HEK293T (cell line): ENCODE results near the gene MYL12B.
A peak's percentile ranks its signal among the peaks of the same experiment; 100 is the strongest.

Experiments used
- CTCF ChIA-PET: fragments of 350-600 bp; formaldehyde crosslinking; extraction: SDS; loops from one replicate; lab custom pipeline; 2021; ENCODE audit warnings: antibody characterized with exemption, inconsistent platforms; lab: Yijun Ruan, JAX
- POLR2A ChIA-PET: fragments of 350-600 bp; formaldehyde crosslinking; extraction: SDS; loops from one replicate; lab custom pipeline; 2020; ENCODE audit warnings: antibody characterized with exemption, inconsistent platforms; lab: Yijun Ruan, JAX
- DNase-seq: peaks from one replicate; pipeline ENCODE4 v3.0.0; 2012; ENCODE audit warnings: mixed read lengths; ENCODE audit errors: extremely low spot score
- ARNT ChIP-seq: fragments of 450-650 bp; IDR thresholded peaks from 2 replicates; pipeline ENCODE4 v1.6.1; 2017; ENCODE audit warnings: mild to moderate bottlenecking
- BHLHE40 ChIP-seq: fragments of 450-650 bp; IDR thresholded peaks from 2 replicates; pipeline ENCODE4 v1.6.1; 2016; ENCODE audit warnings: mild to moderate bottlenecking, moderate library complexity, borderline replicate concordance
- CTBP1 ChIP-seq: fragments of 450-650 bp; IDR thresholded peaks from 2 replicates; pipeline ENCODE4 v1.6.1; 2016; ENCODE audit warnings: borderline replicate concordance
- ELF4 ChIP-seq: fragments of 450-650 bp; IDR thresholded peaks from 2 replicates; pipeline ENCODE4 v1.6.1; 2017; ENCODE audit warnings: antibody characterized with exemption
- FOXA1 ChIP-seq: fragments of 450-650 bp; IDR thresholded peaks from 2 replicates; pipeline ENCODE4 v1.6.1; 2016; ENCODE audit warnings: mild to moderate bottlenecking
- FOXK2 ChIP-seq: fragments of 450-650 bp; IDR thresholded peaks from 2 replicates; pipeline ENCODE4 v1.6.1; 2016; ENCODE audit warnings: mild to moderate bottlenecking
- FOXM1 ChIP-seq: fragments of 450-650 bp; IDR thresholded peaks from 2 replicates; pipeline ENCODE4 v1.6.1; 2017; ENCODE audit warnings: mild to moderate bottlenecking, borderline replicate concordance
- HDGF ChIP-seq: fragments of 450-650 bp; IDR thresholded peaks from 2 replicates; pipeline ENCODE4 v1.6.1; 2017; ENCODE audit warnings: antibody characterized with exemption, borderline replicate concordance
- L3MBTL2 ChIP-seq: fragments of 450-650 bp; conservative IDR thresholded peaks from 2 replicates; pipeline ENCODE4 v1.6.1; 2016; ENCODE audit warnings: mild to moderate bottlenecking
- LEF1 ChIP-seq: fragments of 450-650 bp; IDR thresholded peaks from 2 replicates; pipeline ENCODE4 v1.6.1; 2017; ENCODE audit warnings: mild to moderate bottlenecking, borderline replicate concordance
- NFRKB ChIP-seq: fragments of 450-650 bp; IDR thresholded peaks from 2 replicates; pipeline ENCODE4 v1.6.1; 2016; ENCODE audit warnings: mild to moderate bottlenecking, moderate library complexity
- PKNOX1 ChIP-seq: fragments of 450-650 bp; IDR thresholded peaks from 2 replicates; pipeline ENCODE4 v1.6.1; 2016
- SP1 ChIP-seq: fragments of 450-650 bp; IDR thresholded peaks from 2 replicates; pipeline ENCODE4 v1.6.1; 2017
- SUZ12 ChIP-seq: fragments of 450-650 bp; IDR thresholded peaks from 2 replicates; pipeline ENCODE4 v1.6.1; 2016; ENCODE audit warnings: mild to moderate bottlenecking
- TARDBP ChIP-seq: fragments of 450-650 bp; IDR thresholded peaks from 2 replicates; pipeline ENCODE4 v1.6.1; 2016
- ZNF384 ChIP-seq: fragments of 450-650 bp; IDR thresholded peaks from 2 replicates; pipeline ENCODE4 v1.6.1; 2016

Gene MYL12B

DNA sequence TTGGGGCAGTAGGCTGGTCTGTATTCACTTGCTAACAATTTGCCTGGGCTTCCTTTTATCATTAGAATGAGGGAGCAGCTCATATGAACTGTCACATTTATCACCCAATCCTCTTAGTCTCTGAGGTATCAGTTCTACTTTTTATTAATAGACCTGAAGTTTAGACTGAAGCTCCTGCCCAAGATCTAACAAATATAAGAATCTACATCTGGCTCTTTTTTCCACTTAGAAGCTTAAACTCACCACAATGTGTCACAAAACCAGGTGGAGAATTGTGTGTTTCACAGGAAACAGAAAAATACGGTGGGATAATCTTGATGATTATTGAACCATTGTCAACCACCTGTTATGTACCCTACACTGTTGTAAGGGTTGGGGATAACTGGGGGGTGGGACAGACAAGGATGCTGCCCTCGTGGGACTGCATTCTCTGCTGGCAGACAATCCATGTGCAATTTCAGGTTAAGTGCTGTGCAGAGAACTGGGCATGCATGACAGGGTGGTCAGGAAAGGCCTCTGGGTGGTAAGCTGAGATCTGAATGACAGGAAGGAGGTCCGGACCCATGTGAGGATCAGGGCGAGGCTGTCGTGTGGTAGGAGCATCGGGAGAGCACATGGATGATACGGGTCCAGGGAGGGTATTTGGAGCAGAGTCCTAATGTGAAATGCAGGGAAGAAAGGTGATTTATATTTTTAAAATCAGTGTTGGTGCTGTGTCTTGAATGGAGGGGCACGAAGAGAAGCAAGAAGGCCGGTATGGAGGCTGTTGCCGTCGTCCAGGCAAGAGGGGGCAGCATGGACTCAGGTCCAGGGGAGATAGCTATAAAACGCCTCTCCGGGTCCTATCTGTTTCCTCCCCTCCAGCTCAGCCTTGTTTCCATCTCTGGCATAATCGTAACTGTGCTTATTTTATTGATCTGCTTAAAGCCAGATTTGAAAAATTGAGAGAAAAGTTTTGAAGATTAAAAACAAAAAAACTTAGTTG, 17.6 kb downstream of the MYL12B start:
- POLR2A ChIA-PET: interaction anchor here (0.7 kb wide), 1 partner anchor 324 kb away, joined by 3 read pairs; no protein-coding TSS in a partner anchor
- CTCF ChIA-PET: no interaction called here

GRCh38 chr18:3281456-3282400, 19.8 kb downstream of the MYL12B start:
- DNase-seq: peak; percentile 15
- ChIA-PET POLR2A (interaction anchor here (0.6 to 0.8 kb wide), 2 partner anchors 166 to 496 kb away, joined by 3 read pairs; no protein-coding TSS in a partner anchor), CTCF (interaction anchor here (1.9 kb wide), 1 partner anchor 384 kb away, joined by 10 read pairs; no protein-coding TSS in a partner anchor)
- no peak for TF ChIP-seq ARNT
- TF ChIP-seq ZNF384: peak; percentile 76
- TF ChIP-seq PKNOX1: 0 out of 2 replicates have a peak, but pooled peaks have one; percentile 12

More for the DNA sequence above, 17.6 kb downstream of the MYL12B start:
- no peak for TF ChIP-seq ELF4
- TF ChIP-seq BHLHE40: no peak
- TF ChIP-seq L3MBTL2: no peak
- TF ChIP-seq NFRKB: no peak
- TF ChIP-seq SUZ12: no peak
- no peak for TF ChIP-seq FOXK2
- TF ChIP-seq ARNT: no peak
- TF ChIP-seq HDGF: no peak
- TF ChIP-seq FOXA1: no peak
- no peak for TF ChIP-seq SP1
- no peak for TF ChIP-seq TARDBP
- no peak for TF ChIP-seq PKNOX1
- TF ChIP-seq ZNF384: no peak
- TF ChIP-seq CTBP1: no peak
- TF ChIP-seq LEF1: no peak
- TF ChIP-seq FOXM1: no peak
- no peak for DNase-seq

DNA sequence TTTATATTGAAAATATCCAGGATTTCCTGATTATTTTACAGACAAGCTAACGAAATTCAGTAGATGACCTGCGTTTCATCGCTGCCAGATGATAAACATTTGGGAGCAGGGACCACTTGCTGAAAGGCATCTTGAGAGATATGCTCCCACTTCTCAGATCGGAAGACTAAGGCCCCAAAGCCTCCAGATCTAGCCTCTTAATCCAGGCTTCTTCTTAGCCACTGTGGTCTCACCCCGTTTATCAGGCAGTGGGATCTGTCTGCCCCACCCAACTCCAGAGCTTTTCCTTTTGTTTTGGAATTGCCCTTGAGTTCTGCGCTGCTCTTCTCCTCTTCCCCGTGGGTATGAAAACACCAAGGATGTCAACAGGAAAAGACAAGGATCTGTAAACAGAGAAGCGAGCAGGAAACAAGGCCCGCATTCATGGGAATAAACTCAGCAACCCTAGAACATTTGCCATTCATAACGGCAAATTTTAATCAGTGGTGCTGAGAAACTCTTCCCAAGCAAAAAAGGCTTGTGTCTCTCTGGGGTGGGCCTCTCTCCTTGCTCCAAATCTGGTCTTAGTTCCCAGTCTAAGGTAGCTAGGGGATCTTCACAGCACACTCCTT, 21.4 kb downstream of the MYL12B start:
- CTCF ChIA-PET: interaction anchor here (1.9 kb wide), 1 partner anchor 383 kb away, joined by 10 read pairs; no protein-coding TSS in a partner anchor
- no peak for DNase-seq
- no peak for TF ChIP-seq CTBP1
- POLR2A ChIA-PET: no interaction called here

- ChIA-PET POLR2A (no interaction called here), CTCF (no interaction called here)
- no peak for DNase-seq
- TF ChIP-seq FOXK2 (no peak), LEF1 (no peak), SUZ12 (no peak), NFRKB (no peak), ELF4 (no peak), ZNF384 (no peak), BHLHE40 (no peak), PKNOX1 (no peak), TARDBP (no peak), FOXM1 (no peak)
These were observed 22.0 kb downstream of the MYL12B start for GRCh38 chr18:3283908-3284307.

GRCh38 chr18:3284501-3284900, 22.6 kb downstream of the MYL12B start:
- ChIA-PET CTCF (no interaction called here), POLR2A (no interaction called here)
- DNase-seq: no peak
- TF ChIP-seq FOXM1 (no peak), ELF4 (no peak), FOXK2 (no peak)

- no peak for DNase-seq
- ChIA-PET CTCF (interaction anchor here (1.0 to 1.4 kb wide), 2 partner anchors 11 to 380 kb away, joined by 3 to 4 read pairs; no protein-coding TSS in a partner anchor), POLR2A (interaction anchor here (1.2 kb wide), 1 partner anchor 317 kb away, joined by 4 read pairs; no protein-coding TSS in a partner anchor)
- TF ChIP-seq L3MBTL2: no peak
- no peak for TF ChIP-seq FOXK2
- no peak for TF ChIP-seq NFRKB
- no peak for TF ChIP-seq FOXM1
- no peak for TF ChIP-seq ELF4
- TF ChIP-seq CTBP1: no peak
- TF ChIP-seq SP1: no peak
- no peak for TF ChIP-seq BHLHE40
- TF ChIP-seq ARNT: no peak
- no peak for TF ChIP-seq LEF1
- no peak for TF ChIP-seq HDGF
- TF ChIP-seq ZNF384: no peak
- no peak for TF ChIP-seq FOXA1
- no peak for TF ChIP-seq TARDBP
- TF ChIP-seq SUZ12: no peak
- no peak for TF ChIP-seq PKNOX1
These were observed 24.2 kb downstream of the MYL12B start for GRCh38 chr18:3286159-3286558.
